ENCODE measurements around the gene FGF11. TPM values are rescaled to one million over a fixed set of nuclear protein-coding genes. Genes with fewer than 3 reads are reported as not detected.

Gene FGF11
- total and polyA plus RNA-seq, 2 donors (not counting 3 experiments of a cell fraction or from before 2014, with no cell fraction given) = 0.70 TPM; not detected in 1

GRCh38 chr17:7462474-7463371 is 23.4 kb downstream of the FGF11 start:
- peaks cover 0 to 16% of the 10 kb centered on the region in 2 experiments for H3K36me3 ChIP-seq (ENCODE audit: control insufficient read depth in 2 of 2, extremely low read depth in 1 of 2, insufficient read depth in 2 of 2, low read length in 2 of 2)
- H2AFZ ChIP-seq (ENCODE audit: low read depth, low read length) = no peak overlapping the region
- H3K4me1 ChIP-seq (ENCODE audit: control insufficient read depth, extremely low read depth, insufficient read depth, low read length) = no peaks in the 10 kb centered on the region
- ChIA-PET POLR2A (no interaction called here), CTCF (no interaction called here)
- no peak for DNase-seq (ENCODE audit: low read depth, low spot score)
- H3K4me3 ChIP-seq (replicated peaks in 1 of 3; ENCODE audit: insufficient read depth in 1 of 3, low read depth in 1 of 3, low read length in 3 of 3) = no peak overlapping the region
- H4K20me1 ChIP-seq (replicated peaks; ENCODE audit: control insufficient read depth, extremely low read depth, insufficient read depth, low read length) = no peaks in the 10 kb centered on the region
- FAIRE-seq = no peak
- intact Hi-C loops (cut with micrococcal nuclease) = no loop called here
- H3K9me1 ChIP-seq (replicated peaks; ENCODE audit: control insufficient read depth, extremely low read depth, insufficient read depth, low read length) = no peaks in the 10 kb centered on the region
- no peaks in the 10 kb centered on the region for H3K27me3 ChIP-seq (ENCODE audit: control insufficient read depth in 2 of 2, insufficient read depth in 2 of 2, low read length in 2 of 2)
- no TSS peak for BruUV-seq (replicated peaks)
- H3K4me2 ChIP-seq (ENCODE audit: insufficient read depth, low read length) = no peak overlapping the region
- no peak overlapping the region for H3K27ac ChIP-seq (ENCODE audit: insufficient read depth, low read depth, low read length)
- H3K9me3 ChIP-seq (replicated peaks; ENCODE audit: control insufficient read depth, insufficient read depth, low read length) = no peaks in the 10 kb centered on the region
- no peak for TF ChIP-seq GATA2 (IDR thresholded peaks at IDR 0.05; ENCODE audit: insufficient read depth, insufficient read length, low read depth, low read length)
- H3K9ac ChIP-seq (replicated peaks; ENCODE audit: extremely low read depth, insufficient read depth, low read length) = no peak overlapping the region
- dilution Hi-C loops (cut with MboI; ENCODE audit: extremely low pct_ligation_motif_present, low sequenced_read_pairs) = no loop called here
- H3K79me2 ChIP-seq (ENCODE audit: control insufficient read depth, insufficient read depth, low read length) = peaks cover 2% of the 10 kb centered on the region

DNA sequence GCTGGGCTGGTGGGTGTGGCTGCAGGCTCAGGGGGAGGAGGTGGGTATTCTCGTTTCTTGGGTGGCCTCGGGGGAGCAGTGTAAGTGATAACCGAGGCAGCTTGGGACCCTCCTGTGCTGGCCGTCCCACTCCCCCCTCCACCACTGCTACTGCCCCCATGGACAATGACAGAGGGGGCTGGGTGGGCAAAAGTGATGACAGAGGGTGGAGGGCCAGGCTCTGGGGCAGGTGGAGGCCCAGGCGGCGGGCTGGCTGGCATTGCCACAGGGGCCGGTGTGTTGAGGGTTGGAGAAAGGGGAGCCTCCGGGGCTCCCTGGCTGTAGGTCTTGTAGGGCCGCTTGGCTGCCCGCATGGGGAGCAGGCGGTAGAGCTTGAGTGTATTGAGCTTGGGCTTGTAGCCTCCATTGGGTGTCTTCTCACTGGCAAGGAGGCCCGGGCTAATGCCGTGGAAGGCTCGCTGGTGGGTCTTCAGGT is 24.1 kb downstream of the FGF11 start:
- intact Hi-C loops (cut with micrococcal nuclease) (no loop called here), dilution Hi-C loops (cut with MboI; ENCODE audit: extremely low pct_ligation_motif_present, low sequenced_read_pairs) (no loop called here)
- Histone ChIP-seq H4K20me1 (replicated peaks; ENCODE audit: control insufficient read depth, extremely low read depth, insufficient read depth, low read length) (no peaks in the 10 kb centered on the region), H3K79me2 (ENCODE audit: control insufficient read depth, insufficient read depth, low read length) (peaks cover 5% of the 10 kb centered on the region), H3K27me3 (ENCODE audit: control insufficient read depth in 2 of 2, insufficient read depth in 2 of 2, low read length in 2 of 2) (no peaks in the 10 kb centered on the region), H3K9ac (replicated peaks; ENCODE audit: extremely low read depth, insufficient read depth, low read length) (no peak overlapping the region), H3K36me3 (ENCODE audit: control insufficient read depth in 2 of 2, extremely low read depth in 1 of 2, insufficient read depth in 2 of 2, low read length in 2 of 2) (peaks cover 0 to 16% of the 10 kb centered on the region in 2 experiments), H2AFZ (ENCODE audit: low read depth, low read length) (no peak overlapping the region), H3K9me1 (replicated peaks; ENCODE audit: control insufficient read depth, extremely low read depth, insufficient read depth, low read length) (no peaks in the 10 kb centered on the region), H3K4me3 (replicated peaks in 1 of 3; ENCODE audit: insufficient read depth in 1 of 3, low read depth in 1 of 3, low read length in 3 of 3) (no peak overlapping the region), H3K9me3 (replicated peaks; ENCODE audit: control insufficient read depth, insufficient read depth, low read length) (no peaks in the 10 kb centered on the region), H3K4me2 (ENCODE audit: insufficient read depth, low read length) (no peak overlapping the region), H3K27ac (ENCODE audit: insufficient read depth, low read depth, low read length) (no peak overlapping the region), H3K4me1 (ENCODE audit: control insufficient read depth, extremely low read depth, insufficient read depth, low read length) (no peaks in the 10 kb centered on the region)
- FAIRE-seq (no peak), DNase-seq (ENCODE audit: low read depth, low spot score) (no peak)
- TF ChIP-seq POLR2A (IDR thresholded peaks at IDR 0.05; ENCODE audit: low read depth, low read length) = no peak
- ChIA-PET CTCF (interaction anchor here (1.4 kb wide), 1 partner anchor 36 kb away, joined by 3 read pairs; no protein-coding TSS in a partner anchor), POLR2A (no interaction called here)
- BruUV-seq (replicated peaks) = no TSS peak
